Ascending aorta (tissue), 2 donors: ENCODE measurements around the gene AP5B1. TPM values are rescaled to one million over a fixed set of nuclear protein-coding genes. Genes with fewer than 3 reads are reported as not detected.

ENCODE experiments used
- DNase-seq, 2 donors: peaks; one replicate each; pipeline ENCODE4 v3.0.0-alpha.2; 2019; ENCODE audit warnings: low spot score in 2 of 2
- H3K27ac ChIP-seq, 2 donors: fragments of 200-600 bp; sonication (generic); one replicate each; pipeline ENCODE4 v1.5.1; 2016 to 2017; ENCODE audit warnings: mild to moderate bottlenecking in 1 of 2
- H3K27me3 ChIP-seq: fragments of 200-600 bp; sonication (generic); one replicate; pipeline ENCODE4 v1.5.1; 2017
- H3K36me3 ChIP-seq, 2 donors: fragments of 200-600 bp; sonication (generic); one replicate each; pipeline ENCODE4 v1.5.1; 2016
- H3K4me1 ChIP-seq, 2 donors: fragments of 200-600 bp; sonication (generic); one replicate each; pipeline ENCODE4 v1.5.1; 2016 to 2017; ENCODE audit warnings: mild to moderate bottlenecking in 1 of 2
- H3K4me3 ChIP-seq, 2 donors: fragments of 200-600 bp; sonication (generic); one replicate each; pipeline ENCODE4 v1.5.1; 2016 to 2017; ENCODE audit warnings: mild to moderate bottlenecking in 1 of 2
- H3K9me3 ChIP-seq, 2 donors: fragments of 200-600 bp; sonication (generic); one replicate each; pipeline ENCODE4 v1.5.1; 2016
- intact Hi-C: fragments of 100-400 bp; cut with DNase I; formaldehyde crosslinking; loops from one replicate; pipeline ENCODE4 v1.15.1; 2023
- total RNA-seq: library from RNA; depleted of rRNA; stranded (reverse); fragments of >200 nt; gene quantifications from one replicate; pipeline ENCODE4 v1.1.0, GENCODE V29; 2016
- TF ChIP-seq, protein P1 (sequence below), 3 experiments: fragments of 200-600 bp in 2 of 3; fragments of 450-650 bp in 1 of 3; sonication (generic) in 2 of 3; IDR thresholded peaks; one replicate each; pipeline ENCODE4 v1.5.1; 2016 to 2019; ENCODE audit warnings: antibody characterized with exemption in 3 of 3, mild to moderate bottlenecking in 1 of 3, moderate library complexity in 1 of 3

AP5B1 gene
- total RNA-seq, 1 donor from 2014 or later, result 31.8 TPM

DNA sequence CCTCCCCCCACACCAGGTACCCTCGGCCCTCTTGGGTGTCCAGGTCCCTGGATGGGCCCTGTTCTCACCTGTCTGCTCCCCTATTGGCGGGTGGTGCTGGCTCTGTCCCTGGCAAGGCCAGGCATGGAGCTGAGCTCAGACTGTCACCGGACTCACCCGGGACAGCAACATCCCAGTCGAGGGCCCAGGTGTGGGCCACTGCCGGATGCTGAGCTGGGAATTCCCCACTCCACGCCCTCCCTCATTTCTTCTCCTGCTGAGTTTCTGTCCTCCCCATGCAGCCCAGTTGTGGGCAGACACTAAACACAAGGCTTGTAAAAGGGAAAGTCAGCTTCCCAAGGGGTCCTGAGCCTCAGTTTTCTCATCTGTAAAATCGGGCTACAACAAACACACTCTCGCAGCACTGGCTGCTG is 2.0 kb upstream of the AP5B1 start:
- Histone ChIP-seq H3K27ac (no peak overlapping the region), H3K9me3 (no peaks in the 10 kb centered on the region), H3K4me1 (peaks cover 6 to 17% of the 10 kb centered on the region in 2 donors), H3K36me3 (peaks cover 11 to 15% of the 10 kb centered on the region in 2 donors), H3K27me3 (peaks cover 18% of the 10 kb centered on the region), H3K4me3 (no peak overlapping the region)
- intact Hi-C loops, result no loop called here
- TF ChIP-seq, protein P1, sequence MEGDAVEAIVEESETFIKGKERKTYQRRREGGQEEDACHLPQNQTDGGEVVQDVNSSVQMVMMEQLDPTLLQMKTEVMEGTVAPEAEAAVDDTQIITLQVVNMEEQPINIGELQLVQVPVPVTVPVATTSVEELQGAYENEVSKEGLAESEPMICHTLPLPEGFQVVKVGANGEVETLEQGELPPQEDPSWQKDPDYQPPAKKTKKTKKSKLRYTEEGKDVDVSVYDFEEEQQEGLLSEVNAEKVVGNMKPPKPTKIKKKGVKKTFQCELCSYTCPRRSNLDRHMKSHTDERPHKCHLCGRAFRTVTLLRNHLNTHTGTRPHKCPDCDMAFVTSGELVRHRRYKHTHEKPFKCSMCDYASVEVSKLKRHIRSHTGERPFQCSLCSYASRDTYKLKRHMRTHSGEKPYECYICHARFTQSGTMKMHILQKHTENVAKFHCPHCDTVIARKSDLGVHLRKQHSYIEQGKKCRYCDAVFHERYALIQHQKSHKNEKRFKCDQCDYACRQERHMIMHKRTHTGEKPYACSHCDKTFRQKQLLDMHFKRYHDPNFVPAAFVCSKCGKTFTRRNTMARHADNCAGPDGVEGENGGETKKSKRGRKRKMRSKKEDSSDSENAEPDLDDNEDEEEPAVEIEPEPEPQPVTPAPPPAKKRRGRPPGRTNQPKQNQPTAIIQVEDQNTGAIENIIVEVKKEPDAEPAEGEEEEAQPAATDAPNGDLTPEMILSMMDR (IDR thresholded peaks at IDR 0.05), result no peak
- DNase-seq, result no peak

DNA sequence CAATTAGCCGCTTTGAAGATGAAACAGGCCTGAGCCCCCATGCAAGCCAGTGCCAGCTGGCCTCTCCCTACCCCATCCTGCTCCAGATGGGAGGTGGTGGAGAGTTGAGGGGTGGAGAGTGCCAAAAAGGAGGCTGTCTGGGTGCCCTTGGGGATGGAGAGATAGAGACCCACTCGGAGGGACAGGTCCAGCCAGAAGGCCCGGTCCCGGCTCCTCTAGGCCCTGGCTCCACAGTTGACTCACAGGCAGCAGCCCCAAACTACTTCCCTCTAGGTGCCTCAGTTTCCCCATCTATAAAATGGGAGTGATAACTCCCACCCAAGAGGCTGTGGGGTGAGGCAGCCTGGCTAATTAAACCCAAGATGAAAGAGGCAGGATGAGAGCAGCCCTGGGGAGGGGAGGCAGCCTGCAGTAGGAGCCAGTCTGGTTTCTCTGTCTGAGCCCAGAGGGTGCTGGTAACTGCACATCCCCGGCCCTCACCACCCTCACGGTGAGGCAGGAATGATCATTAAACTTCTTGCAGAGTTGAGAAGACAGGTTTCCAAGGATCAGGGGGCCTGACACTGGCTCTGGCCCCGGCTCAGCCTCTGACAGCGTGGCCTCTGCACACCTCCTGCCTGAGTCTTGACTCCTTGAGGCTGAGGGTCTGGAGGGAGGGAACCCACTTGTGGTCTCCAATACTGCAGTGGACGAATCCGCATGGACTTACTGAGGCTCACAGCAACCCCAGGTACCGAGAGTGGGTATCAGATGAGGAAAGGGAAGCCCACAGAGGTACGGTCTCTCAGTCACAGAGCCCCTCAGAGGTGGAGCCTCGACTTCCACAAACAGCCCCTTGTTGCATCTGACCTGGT is 1.4 kb upstream of the AP5B1 start:
- H3K9me3 ChIP-seq, result no peaks in the 10 kb centered on the region
- peak overlapping the region in 1 of 2 donors; percentile 94 for H3K4me3 ChIP-seq
- TF ChIP-seq, protein P1 (IDR thresholded peaks at IDR 0.05), result no peak
- H3K27me3 ChIP-seq, result peaks cover 13% of the 10 kb centered on the region
- H3K4me1 ChIP-seq, result peaks cover 6 to 15% of the 10 kb centered on the region in 2 donors
- H3K36me3 ChIP-seq, result peaks cover 17 to 20% of the 10 kb centered on the region in 2 donors
- intact Hi-C loops, result no loop called here
- H3K27ac ChIP-seq, result no peak overlapping the region
- DNase-seq, result no peak

DNA sequence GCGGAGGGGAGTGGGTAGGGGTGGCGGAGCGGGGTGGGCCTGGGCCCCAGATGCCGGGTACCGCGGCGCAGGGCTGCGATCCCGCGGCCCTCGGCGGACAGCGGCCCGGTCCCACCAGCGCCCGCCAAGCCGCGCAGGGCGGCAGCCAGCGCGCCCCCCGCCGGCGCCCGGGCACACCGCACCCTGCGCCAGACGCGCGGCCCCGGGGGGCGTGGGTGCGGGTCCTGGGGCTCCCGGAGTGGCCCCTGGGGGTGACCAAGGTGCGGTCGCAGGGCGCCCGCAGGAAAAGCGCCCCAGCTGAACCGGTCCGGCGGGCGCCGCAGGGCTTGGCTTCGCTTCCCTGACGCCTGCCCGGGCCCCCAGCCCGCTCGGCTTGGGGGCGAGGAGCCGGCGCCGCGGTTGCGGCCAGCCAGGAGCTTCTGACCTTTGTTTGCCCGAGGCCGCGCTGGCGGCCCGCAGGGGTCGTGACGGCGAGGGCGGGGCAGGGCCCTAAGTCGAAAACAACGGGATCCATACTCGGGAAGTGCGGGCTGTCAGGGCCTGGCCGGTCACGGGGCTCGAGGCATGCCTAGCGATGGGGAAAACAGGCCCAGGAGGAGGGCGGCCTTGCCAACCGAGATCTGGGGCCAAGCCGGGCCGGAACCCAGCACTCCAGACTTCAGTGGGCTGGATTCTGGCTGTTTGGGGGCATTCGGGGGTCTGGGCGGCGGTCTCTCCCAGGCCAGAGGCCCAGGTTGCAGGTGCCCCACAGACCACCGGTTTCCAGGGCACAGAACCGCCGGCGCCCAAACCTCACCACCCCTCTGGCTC is 581 bp upstream of the AP5B1 start:
- TF ChIP-seq, protein P1 (IDR thresholded peaks at IDR 0.05), result peak in 2 of 3 experiments; percentile 6 to 69
- H3K4me3 ChIP-seq, result peak overlapping the region; percentile 75 to 94
- no peaks in the 10 kb centered on the region for H3K9me3 ChIP-seq
- H3K27ac ChIP-seq, result peak overlapping the region; percentile 31 to 76
- H3K4me1 ChIP-seq, result peaks cover 3 to 12% of the 10 kb centered on the region in 2 donors
- H3K27me3 ChIP-seq, result peaks cover 5% of the 10 kb centered on the region
- peaks cover 17 to 27% of the 10 kb centered on the region in 2 donors for H3K36me3 ChIP-seq
- no peak for DNase-seq
- intact Hi-C loops, result no loop called here

DNA sequence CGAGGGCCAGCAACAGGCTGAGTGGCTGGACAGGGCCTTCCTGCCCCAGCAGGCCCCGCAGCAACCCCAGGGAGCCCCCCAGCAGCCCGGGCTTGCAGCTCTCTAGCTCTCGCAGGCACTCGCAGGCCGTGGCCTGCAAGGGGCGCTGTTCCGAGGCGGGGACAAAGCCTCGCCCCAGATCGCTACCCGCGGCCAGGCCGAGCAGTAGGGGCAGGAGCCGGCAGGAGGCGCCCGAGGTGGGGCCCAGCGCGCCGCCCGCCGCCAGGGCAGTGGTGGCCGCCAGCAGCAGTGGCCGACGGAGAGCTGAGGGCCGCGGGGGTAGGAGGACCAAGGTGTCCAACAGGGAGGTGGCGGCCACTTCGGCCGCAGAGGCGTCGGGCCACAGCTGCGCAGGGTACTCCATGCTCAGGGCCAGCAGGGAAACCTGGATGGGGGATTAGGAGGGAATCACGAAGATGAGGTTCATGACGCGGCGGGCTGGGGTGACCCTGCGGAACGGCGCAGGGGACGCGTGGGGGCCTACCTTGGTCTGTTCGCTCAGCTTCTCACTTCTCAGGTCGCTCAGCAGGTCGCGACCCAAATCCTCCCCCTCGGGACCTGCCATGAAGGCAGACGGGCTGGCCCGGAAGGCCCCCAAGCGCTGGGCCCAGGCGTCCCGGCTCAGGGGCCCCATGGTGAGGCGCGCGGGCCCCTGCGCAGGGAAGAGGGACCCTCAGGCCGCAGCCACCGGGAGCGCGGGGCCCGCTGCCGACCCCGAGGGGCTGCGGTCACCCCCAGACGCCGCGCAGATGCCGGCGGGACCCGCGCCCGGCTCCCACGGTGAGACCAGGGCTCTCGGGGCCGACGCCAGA is 632 bp downstream of the AP5B1 start:
- Histone ChIP-seq H3K27me3 (no peaks in the 10 kb centered on the region), H3K9me3 (no peaks in the 10 kb centered on the region), H3K4me3 (peak overlapping the region; percentile 75 to 94), H3K36me3 (peaks cover 17 to 31% of the 10 kb centered on the region in 2 donors), H3K4me1 (peaks cover 2 to 9% of the 10 kb centered on the region in 2 donors), H3K27ac (peak overlapping the region; percentile 66 to 76)
- TF ChIP-seq, protein P1 (IDR thresholded peaks at IDR 0.05), result peak; percentile 91 to 98 (median 95)
- intact Hi-C loops, result loop anchor here (2.0 kb wide), 1 partner anchor 37 kb away; no protein-coding TSS in a partner anchor
- peak in 1 of 2 donors; percentile 84 for DNase-seq

DNA sequence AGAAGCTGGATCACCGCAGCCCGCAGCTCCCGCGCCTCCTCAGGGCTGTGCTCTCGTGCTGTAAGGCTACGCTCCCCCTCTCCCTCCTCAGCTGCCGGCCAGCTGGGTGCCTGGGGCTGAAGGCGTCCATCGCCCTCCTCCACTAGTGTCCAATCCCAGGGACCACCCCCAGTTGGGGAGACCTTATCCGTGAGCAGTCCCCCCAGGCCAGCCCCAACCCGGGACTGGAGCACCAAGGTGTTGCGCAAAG is 1.2 kb downstream of the AP5B1 start:
- Histone ChIP-seq H3K9me3 (no peaks in the 10 kb centered on the region), H3K4me3 (peak overlapping the region; percentile 75 to 94), H3K27me3 (no peaks in the 10 kb centered on the region), H3K36me3 (peaks cover 17 to 31% of the 10 kb centered on the region in 2 donors), H3K27ac (no peak overlapping the region), H3K4me1 (peaks cover 2 to 9% of the 10 kb centered on the region in 2 donors)
- intact Hi-C loops, result loop anchor here (2.0 kb wide), 1 partner anchor 37 kb away; no protein-coding TSS in a partner anchor
- TF ChIP-seq, protein P1 (IDR thresholded peaks at IDR 0.05), result no peak
- no peak for DNase-seq
